ENCODE results near the gene VCL.

DNA sequence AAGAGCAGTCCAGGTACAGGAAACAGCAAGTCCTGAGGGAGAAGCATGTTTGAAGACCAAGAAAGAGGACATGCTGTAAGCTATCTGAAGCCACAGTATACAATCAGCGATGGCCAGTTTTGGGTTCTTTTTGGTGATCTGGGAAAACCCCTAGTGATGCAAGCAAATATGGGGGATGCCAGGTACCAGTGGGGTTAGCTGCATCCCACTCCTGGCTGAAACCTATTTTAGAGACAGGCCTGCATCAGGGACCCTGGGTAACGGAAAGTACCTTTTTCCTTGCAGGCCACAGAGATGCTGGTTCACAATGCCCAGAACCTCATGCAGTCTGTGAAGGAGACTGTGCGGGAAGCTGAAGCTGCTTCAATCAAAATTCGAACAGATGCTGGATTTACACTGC lies 119.8 kb downstream of the VCL start:
- TF ChIP-seq, protein P1, sequence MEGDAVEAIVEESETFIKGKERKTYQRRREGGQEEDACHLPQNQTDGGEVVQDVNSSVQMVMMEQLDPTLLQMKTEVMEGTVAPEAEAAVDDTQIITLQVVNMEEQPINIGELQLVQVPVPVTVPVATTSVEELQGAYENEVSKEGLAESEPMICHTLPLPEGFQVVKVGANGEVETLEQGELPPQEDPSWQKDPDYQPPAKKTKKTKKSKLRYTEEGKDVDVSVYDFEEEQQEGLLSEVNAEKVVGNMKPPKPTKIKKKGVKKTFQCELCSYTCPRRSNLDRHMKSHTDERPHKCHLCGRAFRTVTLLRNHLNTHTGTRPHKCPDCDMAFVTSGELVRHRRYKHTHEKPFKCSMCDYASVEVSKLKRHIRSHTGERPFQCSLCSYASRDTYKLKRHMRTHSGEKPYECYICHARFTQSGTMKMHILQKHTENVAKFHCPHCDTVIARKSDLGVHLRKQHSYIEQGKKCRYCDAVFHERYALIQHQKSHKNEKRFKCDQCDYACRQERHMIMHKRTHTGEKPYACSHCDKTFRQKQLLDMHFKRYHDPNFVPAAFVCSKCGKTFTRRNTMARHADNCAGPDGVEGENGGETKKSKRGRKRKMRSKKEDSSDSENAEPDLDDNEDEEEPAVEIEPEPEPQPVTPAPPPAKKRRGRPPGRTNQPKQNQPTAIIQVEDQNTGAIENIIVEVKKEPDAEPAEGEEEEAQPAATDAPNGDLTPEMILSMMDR (IDR thresholded peaks at IDR 0.05): no peak
- TF ChIP-seq SIN3A (IDR thresholded peaks at IDR 0.05; ENCODE audit: borderline replicate concordance, insufficient read depth, low read depth, low read length): no peak
- TF ChIP-seq POLR2AphosphoS5 (IDR thresholded peaks at IDR 0.05; ENCODE audit: low read depth, low read length): 0 out of 2 replicates have a peak, but pooled peaks have one; percentile 12
- TF ChIP-seq TCF7L2 (IDR thresholded peaks at IDR 0.05; ENCODE audit: low read depth, low read length): no peak
- TF ChIP-seq REST (IDR thresholded peaks at IDR 0.05; ENCODE audit: insufficient read depth in 1 of 2, low read depth in 2 of 2, low read length in 1 of 2): no peak

Measured in Panc1 (cell line).